ENCODE results near the gene XPA.

DNA sequence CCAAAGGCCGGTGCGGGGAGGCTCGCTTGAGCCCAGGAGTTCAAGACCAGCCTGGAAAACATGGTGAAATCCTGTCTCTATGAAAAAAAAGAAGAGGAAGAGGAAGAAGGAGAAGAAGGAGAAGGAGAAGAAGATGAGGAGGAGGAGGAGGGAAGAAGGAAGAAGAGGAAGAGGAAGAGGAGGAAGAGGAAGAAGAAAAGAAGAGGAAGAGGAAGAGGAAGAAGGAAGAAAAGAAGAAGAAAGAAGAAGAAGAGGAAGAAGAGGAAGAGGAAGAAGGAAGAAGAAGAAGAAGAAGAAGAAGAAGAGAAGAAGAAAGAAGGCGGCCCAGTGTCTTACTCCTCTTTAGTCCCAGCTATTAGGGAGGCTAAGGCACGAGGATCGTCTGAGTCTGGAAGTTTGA lies 44.8 kb upstream of the XPA start:
- TF ChIP-seq, protein P1, sequence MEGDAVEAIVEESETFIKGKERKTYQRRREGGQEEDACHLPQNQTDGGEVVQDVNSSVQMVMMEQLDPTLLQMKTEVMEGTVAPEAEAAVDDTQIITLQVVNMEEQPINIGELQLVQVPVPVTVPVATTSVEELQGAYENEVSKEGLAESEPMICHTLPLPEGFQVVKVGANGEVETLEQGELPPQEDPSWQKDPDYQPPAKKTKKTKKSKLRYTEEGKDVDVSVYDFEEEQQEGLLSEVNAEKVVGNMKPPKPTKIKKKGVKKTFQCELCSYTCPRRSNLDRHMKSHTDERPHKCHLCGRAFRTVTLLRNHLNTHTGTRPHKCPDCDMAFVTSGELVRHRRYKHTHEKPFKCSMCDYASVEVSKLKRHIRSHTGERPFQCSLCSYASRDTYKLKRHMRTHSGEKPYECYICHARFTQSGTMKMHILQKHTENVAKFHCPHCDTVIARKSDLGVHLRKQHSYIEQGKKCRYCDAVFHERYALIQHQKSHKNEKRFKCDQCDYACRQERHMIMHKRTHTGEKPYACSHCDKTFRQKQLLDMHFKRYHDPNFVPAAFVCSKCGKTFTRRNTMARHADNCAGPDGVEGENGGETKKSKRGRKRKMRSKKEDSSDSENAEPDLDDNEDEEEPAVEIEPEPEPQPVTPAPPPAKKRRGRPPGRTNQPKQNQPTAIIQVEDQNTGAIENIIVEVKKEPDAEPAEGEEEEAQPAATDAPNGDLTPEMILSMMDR (conservative IDR thresholded peaks at IDR 0.05 in 1 of 2, IDR thresholded peaks at IDR 0.05 in 1 of 2; ENCODE audit: low read depth in 1 of 2, low read length in 2 of 2): no peak
- no peak for TF ChIP-seq EZH2 (IDR thresholded peaks at IDR 0.05; ENCODE audit: low read length, missing control alignments)

Measured in fibroblast of lung (primary cell).